IMR-90 (cell line): ENCODE measurements around the gene NDFIP2.

ENCODE experiments used
- BHLHE40 ChIP-seq: fragments of 150-350 bp; IDR thresholded peaks from 2 replicates; pipeline ENCODE4 v1.6.1; 2016; ENCODE audit warnings: mild to moderate bottlenecking, low read depth, low read length
- CHD1 ChIP-seq: IDR thresholded peaks from 2 replicates; pipeline ENCODE4 v1.6.1; 2012; ENCODE audit warnings: low read depth, low read length, improper control_type of control experiment
- CTCF ChIP-seq: conservative IDR thresholded peaks from 2 replicates; pipeline ENCODE4 v1.5.1; 2012; ENCODE audit warnings: mild to moderate bottlenecking, low read depth, low read length, improper control_type of control experiment
- ELK1 ChIP-seq: fragments of 150-350 bp; IDR thresholded peaks from 2 replicates; pipeline ENCODE4 v1.6.1; 2016; ENCODE audit warnings: low read depth, mild to moderate bottlenecking, low read length, moderate library complexity, borderline replicate concordance
- MAZ ChIP-seq: IDR thresholded peaks from 2 replicates; pipeline ENCODE4 v1.6.1; 2012; ENCODE audit warnings: low read depth, mild to moderate bottlenecking, low read length, improper control_type of control experiment, moderate library complexity, borderline replicate concordance
- MXI1 ChIP-seq: IDR thresholded peaks from 2 replicates; pipeline ENCODE4 v1.6.1; 2012; ENCODE audit warnings: low read depth, mild to moderate bottlenecking, low read length, moderate library complexity, borderline replicate concordance
- POLR2A ChIP-seq: IDR thresholded peaks from 2 replicates; pipeline ENCODE4 v1.6.1; 2012; ENCODE audit warnings: mild to moderate bottlenecking, low read depth, low read length
- RCOR1 ChIP-seq: IDR thresholded peaks from 2 replicates; pipeline ENCODE4 v1.6.1; 2012; ENCODE audit warnings: mild to moderate bottlenecking, low read length, improper control_type of control experiment; ENCODE audit not compliant: insufficient replicate concordance
- RFX5 ChIP-seq: IDR thresholded peaks from 2 replicates; pipeline ENCODE4 v1.8.0; 2012; ENCODE audit warnings: low read depth, mild to moderate bottlenecking, low read length, moderate library complexity
- SMC3 ChIP-seq: fragments of 150-350 bp; IDR thresholded peaks from 2 replicates; pipeline ENCODE4 v1.6.1; 2016; ENCODE audit warnings: low read depth, mild to moderate bottlenecking, antibody characterized with exemption, low read length, moderate library complexity
- USF2 ChIP-seq: fragments of 150-350 bp; IDR thresholded peaks from 2 replicates; pipeline ENCODE4 v1.6.1; 2017; ENCODE audit warnings: mild to moderate bottlenecking, antibody characterized with exemption, low read length, low read depth

- TF ChIP-seq POLR2A (no peak), CTCF (no peak), ELK1 (no peak), MAZ (no peak), BHLHE40 (no peak), USF2 (no peak), RCOR1 (no peak), RFX5 (no peak), MXI1 (no peak), SMC3 (no peak), CHD1 (no peak)
Observed at GRCh38 chr13:79582896-79583295, 101.9 kb downstream of the NDFIP2 start.
